ENCODE measurements around the gene TMEM108.

- no peak; the same call in 1 of the 2 replicates for TF ChIP-seq CTCF (conservative IDR thresholded peaks at IDR 0.05)
- no peak for TF ChIP-seq ZFX (IDR thresholded peaks at IDR 0.05)
Observed at GRCh38 chr3:133254151-133254550, 216.0 kb downstream of the TMEM108 start.
